NCI-H460 (cell line): ENCODE data around the gene LILRB5. TPM values are rescaled to one million over a fixed set of nuclear protein-coding genes. Genes with fewer than 3 reads are reported as not detected.
"Not testable (repeated sequence)": the region's sequence is repeated elsewhere in the genome, so short reads cannot be mapped to it uniquely, and the experiment has no call there.

ENCODE experiments used
- DNase-seq: peaks from one replicate; pipeline ENCODE4 v3.0.0-alpha.2; 2016; ENCODE audit warnings: low read depth; ENCODE audit errors: extremely low read depth
- total RNA-seq: library from RNA; depleted of rRNA; stranded (reverse); fragments of >200 nt; shearing (Covaris generic); gene quantifications from 2 replicates; pipeline ENCODE4 v1.2.3, GENCODE V29; 2014

LILRB5 gene
- total RNA-seq, 1 experiment from 2014 or later: not detected

DNA sequence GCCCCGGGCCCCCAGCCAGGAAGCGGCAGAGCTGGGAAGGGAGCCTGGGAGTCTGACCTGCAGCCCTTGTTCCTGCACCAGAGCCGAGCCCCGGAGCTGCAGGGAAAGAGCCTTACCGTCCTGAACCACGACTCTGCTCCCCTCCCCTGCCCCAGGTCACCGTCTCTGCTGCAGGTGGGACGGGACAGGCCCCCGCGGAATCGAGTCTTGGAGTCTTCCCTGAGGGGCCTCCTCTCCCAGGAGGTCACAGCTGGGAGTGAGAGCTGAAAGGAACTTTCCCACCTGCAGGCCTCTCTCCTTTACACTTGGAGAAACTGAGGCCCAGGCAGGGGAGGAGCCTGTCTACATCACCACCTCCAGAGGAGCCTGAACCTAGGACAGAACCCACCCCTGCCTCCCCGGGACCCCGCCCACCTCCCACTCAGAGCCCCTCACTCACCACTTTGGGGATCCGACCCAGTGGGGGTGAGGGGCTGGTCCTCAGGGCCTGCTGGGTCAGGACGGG is 20.1 kb upstream of the LILRB5 start:
- not testable (repeated sequence) for DNase-seq

DNA sequence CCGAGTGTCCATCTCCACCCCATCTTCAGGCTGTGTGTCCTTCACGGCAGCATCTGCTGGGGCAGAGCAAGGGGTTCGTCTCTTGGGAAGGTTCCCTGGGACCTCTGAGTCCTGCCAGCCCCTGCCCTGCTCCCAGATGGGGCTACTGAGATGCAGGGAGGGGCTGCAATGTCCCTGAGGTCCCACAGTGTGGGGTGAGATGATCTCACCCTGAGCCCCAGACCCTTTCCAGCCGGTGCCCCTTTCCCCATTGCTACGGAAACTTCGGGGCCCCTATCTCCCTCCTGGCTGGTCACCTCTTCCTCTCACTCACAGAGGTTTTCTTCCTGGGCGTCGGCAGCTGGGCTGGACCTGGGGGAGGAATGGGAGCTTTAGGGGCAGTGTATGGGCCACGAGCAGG is 18.9 kb upstream of the LILRB5 start:
- no peak for DNase-seq

- not testable (repeated sequence) for DNase-seq
These were observed 17.4 kb upstream of the LILRB5 start for GRCh38 chr19:54274516-54274915.

DNA sequence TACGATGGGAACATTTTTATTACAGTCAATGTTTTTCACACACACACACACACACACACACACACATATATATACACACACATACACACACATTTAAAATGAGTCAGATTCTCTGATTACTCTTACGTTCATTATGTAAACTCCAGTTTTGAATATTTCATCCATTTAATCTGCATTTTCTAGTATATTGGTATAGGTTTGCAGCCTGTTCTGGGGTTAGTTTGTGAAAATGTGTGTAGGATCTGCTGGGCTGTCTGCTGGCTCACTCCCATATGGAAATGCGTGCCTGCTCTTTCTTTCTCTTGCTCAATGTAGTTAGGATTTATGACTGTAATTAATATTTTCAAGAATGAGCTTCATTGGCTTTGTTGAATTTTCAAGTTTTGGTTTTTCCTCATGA is 16.7 kb upstream of the LILRB5 start:
- no peak for DNase-seq

DNA sequence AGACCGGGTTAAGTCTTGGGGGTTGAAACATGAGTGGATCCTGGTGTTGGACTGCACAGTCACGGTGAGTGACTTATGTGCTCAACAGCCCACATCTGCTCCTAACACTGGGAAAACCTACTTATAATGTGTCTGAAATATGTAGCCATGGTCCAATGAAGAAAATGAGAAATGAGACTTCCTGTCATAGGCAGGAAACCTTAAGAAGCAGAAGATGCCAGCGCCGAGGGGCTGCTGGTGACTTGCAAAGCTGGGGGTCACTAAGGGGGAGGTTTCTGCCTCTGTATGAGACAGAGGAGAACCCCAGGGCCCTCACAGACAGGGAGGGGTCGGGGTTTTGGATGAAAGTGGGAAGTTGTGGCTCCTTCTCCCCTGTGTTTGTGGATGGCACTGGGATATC is 15.1 kb upstream of the LILRB5 start:
- not testable (repeated sequence) for DNase-seq

GRCh38 chr19:54271587-54271986 is 14.5 kb upstream of the LILRB5 start:
- not testable (repeated sequence) for DNase-seq

GRCh38 chr19:54271106-54271505 is 14.0 kb upstream of the LILRB5 start:
- no peak for DNase-seq

DNA sequence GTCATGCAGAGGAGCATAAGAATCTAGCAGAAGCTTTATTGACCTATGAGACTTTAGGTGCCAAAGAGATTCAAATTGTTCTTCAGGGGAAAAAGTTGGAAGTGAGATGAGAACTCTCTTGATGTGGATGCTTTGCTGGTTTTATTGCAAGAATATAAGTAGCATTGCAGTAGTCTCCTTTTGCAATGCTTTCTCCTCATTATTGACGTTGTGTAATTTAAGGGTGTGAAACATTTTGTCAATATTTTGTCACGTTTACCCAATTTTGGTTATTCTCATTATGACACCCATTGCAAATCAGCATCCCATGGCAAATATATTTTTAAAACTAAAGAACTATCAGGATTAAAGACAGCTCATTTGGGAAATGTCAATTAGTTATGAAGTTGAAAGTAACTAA is 11.9 kb upstream of the LILRB5 start:
- DNase-seq: no peak

- peak; percentile 56 for DNase-seq
These were observed 9.1 kb upstream of the LILRB5 start for GRCh38 chr19:54266133-54266532.

DNA sequence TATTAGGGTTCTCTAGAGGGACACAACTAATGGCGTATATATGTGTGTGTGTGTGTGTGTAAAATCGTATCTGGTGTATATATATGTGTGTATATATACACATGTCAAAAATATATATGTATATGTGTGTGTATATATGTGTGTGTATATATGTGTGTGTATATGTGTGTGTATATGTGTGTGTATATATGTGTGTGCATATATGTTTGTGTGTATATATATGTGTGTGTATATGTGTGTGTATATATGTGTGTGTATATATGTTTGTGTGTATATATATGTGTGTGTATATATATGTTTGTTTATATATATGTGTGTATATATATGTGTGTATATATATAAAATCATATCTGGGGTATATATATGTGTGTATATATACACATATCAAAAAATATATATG is 5.4 kb upstream of the LILRB5 start:
- no peak for DNase-seq

- no peak for DNase-seq
These were observed 5.0 kb upstream of the LILRB5 start for GRCh38 chr19:54262066-54262465.

GRCh38 chr19:54256250-54257115 is 590 bp downstream of the LILRB5 start:
- no peak for DNase-seq

DNA sequence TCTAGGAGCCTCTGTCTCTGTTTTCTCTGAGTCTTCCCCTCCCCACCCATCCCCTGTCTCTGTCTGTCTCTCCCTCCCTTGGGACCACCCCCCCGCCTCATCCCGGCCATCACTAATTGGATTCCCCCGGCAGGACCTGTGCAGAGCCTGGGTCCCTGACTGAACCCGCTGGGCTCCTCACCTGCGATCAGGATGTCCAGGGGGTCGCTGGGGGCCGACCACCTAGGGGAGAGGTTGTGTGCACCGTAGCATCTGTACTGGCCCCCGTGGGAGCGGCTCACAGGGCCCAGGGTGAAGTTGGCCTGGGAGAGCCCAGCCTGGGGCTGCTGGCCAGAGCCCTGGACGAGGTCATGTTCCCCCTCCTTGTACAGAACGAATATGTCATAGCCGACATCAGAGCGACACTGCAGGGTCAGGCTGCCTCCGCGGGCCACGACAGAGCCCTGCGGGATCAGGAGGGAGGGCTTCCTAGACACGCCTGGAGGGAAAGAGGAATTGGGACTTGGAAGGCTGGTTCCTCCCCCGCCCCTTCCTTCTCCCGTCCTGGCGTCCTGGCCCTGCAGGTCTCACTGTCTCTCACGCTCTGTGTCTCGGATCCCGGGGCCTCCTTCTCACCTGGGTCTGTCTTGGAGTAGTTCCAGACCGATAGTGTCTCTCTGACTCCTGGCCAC is 1.8 kb downstream of the LILRB5 start:
- DNase-seq: no peak

DNA sequence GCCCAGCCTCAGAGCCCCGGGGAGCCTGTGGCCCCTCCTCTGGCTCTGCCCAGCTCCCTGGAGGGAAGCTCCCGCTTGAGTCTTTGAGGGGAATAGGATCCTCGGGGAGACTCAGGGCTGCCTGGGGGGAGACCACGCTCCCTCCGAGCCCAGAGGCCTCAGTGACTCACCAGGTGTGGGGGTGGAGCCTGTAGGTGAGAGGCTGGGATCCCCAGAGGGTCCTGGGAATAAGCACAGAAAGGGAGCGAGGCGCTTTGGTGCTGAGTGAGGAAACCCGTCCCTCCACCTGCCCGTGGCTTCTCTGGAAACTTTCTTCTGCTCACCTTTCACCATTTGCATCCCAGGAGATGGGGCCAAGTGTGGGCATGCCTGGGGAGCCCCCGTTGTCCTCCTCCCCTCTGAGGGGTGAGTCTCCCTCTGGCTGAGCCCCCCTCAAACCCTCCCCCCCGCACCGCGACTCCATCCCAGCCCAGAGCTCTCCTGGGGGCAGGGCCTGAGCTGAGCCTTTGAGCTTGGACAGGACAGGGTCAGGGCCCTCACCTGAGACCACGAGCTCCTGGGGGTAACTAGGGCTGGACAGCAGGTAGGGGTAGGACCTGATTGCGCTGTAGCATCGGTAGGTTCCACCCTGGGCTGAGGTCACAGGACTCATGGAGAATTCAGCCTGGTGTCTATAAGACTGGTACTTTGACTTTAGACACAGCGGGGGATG is 2.7 kb downstream of the LILRB5 start:
- no peak for DNase-seq

DNA sequence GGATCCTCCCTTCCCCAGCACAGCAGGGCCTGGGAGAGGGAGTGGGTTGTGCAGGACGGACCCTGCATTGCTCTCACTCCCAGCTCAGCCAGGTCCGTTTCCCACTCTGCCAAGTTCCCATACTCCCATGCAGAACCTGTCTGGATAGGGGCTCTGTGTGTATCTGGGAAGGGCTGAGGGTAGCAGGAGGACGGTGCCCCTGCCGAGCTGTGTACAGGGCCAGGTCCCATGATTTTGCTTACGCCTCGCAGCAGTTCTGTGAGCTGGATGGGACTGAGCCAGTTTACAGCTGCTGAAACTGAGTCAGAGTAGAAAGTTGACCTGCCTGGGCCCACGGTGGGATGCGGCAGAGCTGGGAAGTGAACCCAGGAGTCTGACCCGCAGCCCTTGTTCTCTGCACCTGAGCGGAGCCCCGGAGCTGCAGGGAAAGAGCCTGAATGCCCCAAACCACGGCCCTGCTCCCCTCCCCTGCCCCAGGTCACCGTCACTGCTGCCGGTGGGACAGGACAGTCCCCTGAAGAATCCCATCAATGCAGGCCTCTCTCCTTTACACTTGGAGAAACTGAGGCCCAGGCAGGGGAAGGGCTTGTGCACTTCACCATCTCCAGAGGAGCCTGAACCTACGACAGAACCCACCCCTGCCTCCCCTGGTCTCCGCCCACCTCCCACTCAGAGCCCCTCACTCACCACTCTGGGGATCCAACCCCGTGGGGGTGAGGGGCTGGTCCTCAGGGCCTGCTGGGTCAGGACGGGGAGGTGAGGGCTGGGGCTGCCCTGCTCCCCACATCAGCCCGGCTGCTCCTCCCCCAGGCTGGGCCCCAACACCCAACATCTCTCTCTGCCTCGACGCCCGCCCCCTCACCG is 3.5 kb downstream of the LILRB5 start:
- DNase-seq: no peak

DNA sequence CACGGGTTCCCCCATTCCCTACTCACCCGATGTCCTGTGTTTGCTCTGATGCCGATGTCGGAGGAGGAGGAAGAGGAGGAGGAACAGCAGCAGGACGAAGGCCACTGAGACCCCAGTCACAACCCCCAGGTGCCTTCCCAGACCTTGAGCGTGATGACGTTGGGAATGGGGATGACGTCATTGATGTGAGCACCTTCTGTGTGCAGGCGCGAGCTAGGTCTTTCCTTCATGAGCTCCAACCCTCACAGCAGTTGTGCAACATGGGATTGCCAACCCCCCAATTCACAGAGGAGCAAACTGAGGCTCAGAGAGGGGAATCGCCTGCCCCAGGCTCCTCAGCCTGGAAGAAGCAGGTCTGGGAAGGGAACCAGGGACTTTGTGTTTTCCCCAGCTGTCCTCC is 4.2 kb downstream of the LILRB5 start:
- no peak for DNase-seq

DNA sequence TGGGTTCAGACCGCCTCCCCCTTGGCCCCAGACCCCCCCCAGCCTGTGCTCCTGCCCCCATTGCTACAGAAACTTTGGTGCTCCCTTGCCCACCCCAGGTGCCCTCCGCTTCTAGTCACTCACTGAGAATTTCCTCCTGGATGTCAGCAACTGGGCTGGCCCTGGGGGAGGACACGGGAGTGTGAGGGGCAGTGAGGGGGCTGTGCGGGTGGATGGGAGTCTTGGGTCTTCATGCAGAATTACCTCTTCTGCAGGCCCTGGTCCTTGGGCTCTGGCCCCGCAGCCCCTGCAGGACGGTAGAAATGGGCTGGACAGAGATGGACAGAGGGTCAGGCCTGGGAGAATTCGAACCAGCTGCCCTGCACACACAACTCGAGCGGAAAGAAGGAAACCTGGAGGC is 4.8 kb downstream of the LILRB5 start:
- no peak for DNase-seq

- no peak for DNase-seq
These were observed 9.0 kb downstream of the LILRB5 start for GRCh38 chr19:54248016-54248601.

- DNase-seq: no peak
These were observed 9.8 kb downstream of the LILRB5 start for GRCh38 chr19:54247106-54247930.
